GM19328 (cell line): Measurements from ENCODE around the gene EPHB1.
"Not testable (repeated sequence)": the region's sequence is repeated elsewhere in the genome, so short reads cannot be mapped to it uniquely, and the experiment has no call there.

Experiments used
- ATAC-seq: cut with Tn5 transposase; IDR thresholded peaks from one replicate; pipeline ENCODE4 v1.9.1; 2021; ENCODE audit warnings: mild to moderate bottlenecking, moderate library complexity; ENCODE audit not compliant: unreplicated experiment

The EPHB1 gene

DNA sequence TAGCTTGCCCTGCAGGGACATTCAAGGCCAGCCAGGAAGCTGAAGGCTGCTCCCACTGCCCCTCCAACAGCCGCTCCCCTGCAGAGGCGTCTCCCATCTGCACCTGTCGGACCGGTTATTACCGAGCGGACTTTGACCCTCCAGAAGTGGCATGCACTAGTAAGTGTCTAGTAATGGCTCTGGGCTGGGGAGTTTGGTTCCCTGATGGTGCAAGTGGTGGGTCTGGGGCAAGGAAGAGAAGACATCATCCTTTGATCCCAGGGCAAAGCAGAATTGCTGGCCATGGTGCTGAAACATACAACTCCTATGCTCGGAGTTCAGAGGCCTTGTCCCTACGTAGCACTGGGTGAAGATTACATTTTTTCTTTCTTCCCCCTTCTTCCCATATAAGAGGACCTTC is 311.4 kb downstream of the EPHB1 start:
- ATAC-seq: no peak

DNA sequence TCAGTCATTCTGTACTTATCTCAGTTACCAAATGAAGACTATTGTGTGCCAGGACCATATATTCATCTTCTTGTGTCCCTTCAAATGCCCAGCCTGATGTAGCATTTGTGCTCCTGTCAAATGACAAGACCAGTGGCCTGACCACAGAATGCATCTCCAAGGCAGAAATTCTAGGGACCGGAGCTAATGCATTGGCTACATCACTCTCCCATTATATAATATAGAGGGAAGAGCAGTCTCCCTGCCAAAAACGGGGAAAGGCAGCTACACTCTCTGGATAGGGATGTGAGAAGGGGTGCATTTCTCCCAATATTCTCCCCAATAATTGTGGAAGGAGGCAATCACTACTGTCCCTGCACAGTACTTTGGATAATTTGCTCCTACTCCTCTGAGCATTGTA is 312.0 kb downstream of the EPHB1 start:
- ATAC-seq: no peak

DNA sequence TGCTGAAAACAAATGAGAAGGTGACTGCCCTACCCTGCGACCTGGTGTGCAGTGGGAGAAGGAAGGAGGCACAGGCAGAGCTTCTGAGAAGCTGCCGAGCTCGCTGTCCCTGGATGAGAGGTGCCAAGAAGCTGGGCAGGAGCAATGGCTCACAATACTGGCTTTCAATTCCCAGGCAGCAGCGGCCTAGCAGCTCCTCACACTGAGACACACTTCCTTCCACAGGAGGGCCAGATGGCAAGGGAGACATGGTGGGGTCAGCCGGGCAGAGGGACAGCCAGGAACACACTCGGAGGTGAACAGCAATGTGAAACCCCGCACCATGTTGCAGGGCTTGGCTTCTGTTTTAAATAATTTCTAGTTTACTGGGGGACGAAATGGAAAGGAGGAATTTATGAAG is 314.6 kb downstream of the EPHB1 start:
- ATAC-seq: no peak

DNA sequence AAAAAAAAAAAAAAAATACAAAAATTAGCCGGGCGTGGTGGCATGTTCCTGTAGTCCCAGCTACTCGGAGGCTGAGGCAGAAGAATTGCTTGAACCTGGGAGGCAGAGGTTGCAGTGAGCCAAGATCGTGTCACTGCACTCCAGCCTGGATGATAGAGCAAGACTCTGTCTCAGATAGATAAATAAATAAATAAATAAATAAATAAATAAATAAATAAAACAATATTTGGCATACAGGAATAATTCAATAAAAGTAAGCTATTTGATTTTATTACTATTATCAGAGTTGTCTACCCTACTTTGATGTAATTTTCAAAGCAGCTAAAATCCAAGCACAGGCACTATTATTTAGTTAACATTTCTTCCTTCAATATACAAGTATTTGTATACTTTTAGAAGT is 319.5 kb downstream of the EPHB1 start:
- not testable (repeated sequence) for ATAC-seq

DNA sequence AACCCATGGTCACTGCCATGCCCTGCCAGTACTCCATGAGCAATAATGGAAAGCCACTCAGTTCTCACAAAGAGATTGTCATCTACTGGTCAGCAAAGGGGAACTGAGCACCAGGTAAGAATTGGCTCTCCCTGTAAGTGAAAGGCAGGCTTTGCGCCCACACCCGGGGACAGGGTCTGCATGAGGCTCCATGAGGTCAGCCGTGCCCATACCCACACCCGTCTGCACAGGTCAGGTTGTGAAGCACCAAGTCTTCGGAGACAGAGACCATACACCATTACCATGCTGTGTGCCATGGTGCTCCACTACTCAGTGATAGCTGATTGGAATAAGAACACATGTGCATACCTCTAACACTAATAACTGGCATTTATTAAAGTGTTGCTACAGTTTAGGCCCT is 322.9 kb downstream of the EPHB1 start:
- no peak for ATAC-seq

GRCh38 chr3:135118792-135119191 is 323.7 kb downstream of the EPHB1 start:
- no peak for ATAC-seq

DNA sequence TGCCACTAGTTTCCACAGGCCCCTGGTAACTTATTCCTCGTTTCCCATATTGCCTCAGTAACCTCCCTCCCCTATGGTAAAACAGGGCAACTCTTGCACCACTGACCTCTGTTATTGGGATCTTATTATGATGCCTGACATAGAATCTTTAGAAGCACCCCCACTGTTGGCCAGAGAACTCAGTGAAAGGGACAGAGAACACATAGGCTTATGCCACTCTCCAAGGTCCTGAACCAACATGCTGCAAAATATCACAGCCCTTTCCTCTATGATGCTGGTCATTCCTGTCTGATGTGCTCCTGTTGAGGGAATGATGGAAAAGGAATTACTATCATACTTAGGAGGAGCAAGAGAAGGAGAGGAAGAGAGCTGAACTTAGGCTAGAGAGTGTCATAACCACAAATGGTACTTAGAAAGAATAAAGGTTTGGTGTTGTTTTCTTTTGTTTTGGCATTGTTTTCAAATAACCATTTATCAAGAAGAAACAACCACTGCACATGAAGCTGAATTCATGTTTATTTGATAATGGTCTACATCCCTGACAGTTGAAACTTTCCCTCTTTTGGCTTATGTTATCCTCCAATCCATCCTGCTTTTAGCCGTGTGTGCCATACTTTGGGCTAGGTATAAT is 330.2 kb downstream of the EPHB1 start:
- ATAC-seq: no peak

DNA sequence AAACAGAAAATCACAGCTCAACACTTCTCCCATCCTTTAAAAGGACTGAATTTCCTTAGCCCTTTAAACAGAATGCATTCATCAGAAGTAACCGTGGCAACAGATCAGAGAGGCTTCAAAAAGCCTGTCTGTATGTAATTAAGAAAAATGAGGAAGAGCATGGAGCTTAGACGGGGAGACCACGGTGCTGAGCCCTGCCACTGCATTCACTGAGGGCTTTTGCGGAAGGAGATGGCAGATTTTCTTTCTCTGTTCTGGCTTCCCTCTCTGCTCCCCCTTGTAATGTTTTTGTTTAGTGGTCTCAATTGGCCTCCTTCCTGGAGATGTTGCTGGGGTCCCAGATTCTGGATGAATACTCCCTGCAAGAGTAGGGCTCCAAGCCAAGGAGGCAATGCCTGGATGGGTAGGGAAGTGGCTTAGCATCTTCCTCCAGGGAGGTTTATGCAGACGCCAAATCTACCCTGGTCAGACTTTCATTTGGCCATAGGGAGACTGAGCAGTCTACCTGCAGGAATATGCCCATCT is 332.9 kb downstream of the EPHB1 start:
- no peak for ATAC-seq

GRCh38 chr3:135128818-135129217 is 333.8 kb downstream of the EPHB1 start:
- ATAC-seq: no peak

- ATAC-seq: no peak
Measured at GRCh38 chr3:135131290-135131689, 336.2 kb downstream of the EPHB1 start.

- no peak for ATAC-seq
Measured at GRCh38 chr3:135133905-135134683, 339.0 kb downstream of the EPHB1 start.

- no peak for ATAC-seq
Measured at GRCh38 chr3:135134684-135135075, 339.6 kb downstream of the EPHB1 start.

DNA sequence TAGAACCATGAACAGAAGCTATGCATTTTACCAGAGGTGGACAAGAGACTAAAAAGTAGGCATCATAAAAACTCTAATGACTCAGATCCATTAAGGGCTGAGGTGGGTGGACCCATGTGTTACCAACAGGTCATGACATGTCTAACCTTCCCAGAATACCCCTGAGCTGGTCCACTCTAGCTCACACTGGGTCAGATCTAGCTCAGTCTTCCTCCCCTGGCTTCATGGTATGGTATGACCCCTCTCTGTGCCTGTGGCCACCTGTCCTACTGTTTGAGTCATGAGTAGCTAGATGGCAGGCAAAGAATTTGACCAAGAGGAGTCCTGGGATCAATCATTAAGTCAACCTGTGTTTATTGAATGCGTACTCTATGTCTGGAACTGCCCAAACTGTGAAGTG is 340.4 kb downstream of the EPHB1 start:
- no peak for ATAC-seq

DNA sequence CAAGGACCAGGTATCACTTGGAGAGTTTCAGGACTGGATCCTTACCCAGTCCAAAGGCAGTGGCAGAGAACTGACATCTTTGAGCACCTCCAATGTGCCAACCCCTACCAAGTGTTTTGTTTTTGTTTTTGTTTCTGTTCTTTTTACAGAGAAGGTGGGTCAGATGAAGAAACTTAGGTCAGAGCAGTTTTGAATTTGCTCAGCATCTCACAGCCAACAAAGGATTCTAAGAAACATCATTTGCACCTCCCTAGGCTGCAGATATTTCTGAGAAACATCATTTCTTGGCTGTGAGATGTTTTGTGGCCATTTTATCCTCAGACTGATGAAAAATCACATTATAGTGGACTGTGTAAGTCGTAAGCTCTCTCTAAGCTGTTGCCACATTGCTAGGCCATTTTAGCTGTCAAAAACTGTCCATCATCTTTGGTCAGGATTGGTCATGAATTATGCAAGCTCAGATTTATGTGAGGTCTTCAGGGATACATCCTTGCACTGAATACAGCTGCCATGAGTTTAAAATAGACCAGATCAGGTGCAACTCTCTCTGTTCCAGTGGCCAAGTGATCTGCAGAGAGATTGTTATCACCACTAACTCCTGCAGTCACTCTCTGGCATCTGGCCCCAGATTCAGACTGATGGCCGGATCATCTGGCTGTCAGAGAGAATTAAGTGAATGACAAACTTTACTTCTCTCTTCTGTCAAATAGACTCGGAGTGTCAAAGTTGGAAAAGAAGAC is 341.5 kb downstream of the EPHB1 start:
- no peak for ATAC-seq

DNA sequence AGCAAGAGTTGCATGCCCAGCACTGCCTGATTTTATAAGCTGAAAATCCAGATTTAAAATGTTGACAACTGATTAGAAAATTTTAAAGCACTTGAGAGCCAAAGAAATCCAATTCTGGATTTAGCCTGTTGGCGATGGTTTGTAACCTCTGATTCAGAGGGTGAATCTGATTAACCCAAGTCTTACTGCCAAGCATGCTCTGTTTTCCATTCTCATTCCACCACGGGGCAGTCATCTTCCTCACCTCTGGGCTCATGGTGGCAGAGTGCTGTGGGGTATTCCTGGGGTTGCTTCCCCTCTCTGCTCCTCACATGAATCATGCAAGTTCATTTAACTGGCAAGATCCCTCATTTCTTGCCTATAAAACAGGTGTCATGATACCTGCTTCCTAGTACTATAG is 342.2 kb downstream of the EPHB1 start:
- ATAC-seq: no peak

DNA sequence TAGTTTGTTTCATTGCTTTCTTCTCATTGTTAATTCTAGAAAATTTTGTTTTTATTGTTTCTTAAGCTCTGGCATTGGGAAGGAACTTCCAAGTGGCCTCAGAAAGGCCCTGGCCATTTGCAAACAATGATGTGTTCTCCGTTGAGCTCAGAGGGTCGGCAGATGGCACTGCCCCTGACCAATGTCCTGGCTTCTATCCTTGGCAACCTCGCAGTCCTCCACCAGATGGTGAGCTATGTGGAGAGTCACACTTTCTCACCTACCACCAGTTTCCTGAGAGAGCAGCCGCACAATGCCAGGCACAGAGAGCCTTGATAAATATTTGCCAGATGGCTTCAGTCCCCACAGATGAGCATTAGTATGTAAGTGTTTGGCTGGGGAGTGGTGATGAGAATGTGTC is 343.7 kb downstream of the EPHB1 start:
- no peak for ATAC-seq

- no peak for ATAC-seq
Measured at GRCh38 chr3:135140591-135140990, 345.5 kb downstream of the EPHB1 start.

GRCh38 chr3:135141160-135141559 is 346.1 kb downstream of the EPHB1 start:
- no peak for ATAC-seq

- no peak for ATAC-seq
Measured at GRCh38 chr3:135141672-135142071, 346.6 kb downstream of the EPHB1 start.

DNA sequence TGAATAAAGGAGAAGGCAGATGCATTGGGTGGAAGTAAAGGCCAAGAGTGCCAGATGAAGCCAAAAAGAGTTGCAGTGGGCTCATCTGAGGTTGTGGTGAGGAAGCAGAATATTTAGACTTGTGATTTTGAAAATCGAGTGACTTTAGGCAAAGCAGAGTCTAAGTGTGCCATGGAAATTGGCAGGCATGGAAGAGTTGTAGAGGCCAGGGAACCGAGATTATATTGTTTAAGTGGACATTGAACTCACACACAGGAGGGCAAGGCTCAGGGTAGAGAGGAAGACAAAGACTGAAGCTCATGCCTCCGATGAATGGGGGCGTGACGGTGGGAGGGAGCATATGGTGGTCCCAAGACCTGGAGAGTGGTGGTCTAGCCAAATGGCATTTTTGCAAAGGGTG is 347.5 kb downstream of the EPHB1 start:
- no peak for ATAC-seq

DNA sequence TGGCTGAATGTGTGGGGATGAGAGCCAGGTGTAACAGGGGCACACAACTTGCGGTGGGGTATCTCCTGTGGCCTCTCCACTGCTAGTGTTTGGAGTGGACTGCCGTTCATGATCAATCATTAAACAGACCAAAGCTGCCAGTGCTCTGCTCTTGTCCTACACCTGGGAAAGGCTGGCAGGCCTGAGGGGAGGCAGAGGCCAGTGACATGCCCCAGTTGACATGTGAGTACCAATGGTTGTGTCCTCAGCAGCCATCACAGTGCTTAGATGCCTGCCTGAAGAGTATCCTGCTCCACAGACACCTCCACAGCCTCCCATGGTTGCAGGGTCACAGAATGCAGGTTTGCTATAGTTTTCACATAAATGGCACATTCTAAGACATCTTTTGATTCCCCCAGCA is 348.4 kb downstream of the EPHB1 start:
- ATAC-seq: no peak

DNA sequence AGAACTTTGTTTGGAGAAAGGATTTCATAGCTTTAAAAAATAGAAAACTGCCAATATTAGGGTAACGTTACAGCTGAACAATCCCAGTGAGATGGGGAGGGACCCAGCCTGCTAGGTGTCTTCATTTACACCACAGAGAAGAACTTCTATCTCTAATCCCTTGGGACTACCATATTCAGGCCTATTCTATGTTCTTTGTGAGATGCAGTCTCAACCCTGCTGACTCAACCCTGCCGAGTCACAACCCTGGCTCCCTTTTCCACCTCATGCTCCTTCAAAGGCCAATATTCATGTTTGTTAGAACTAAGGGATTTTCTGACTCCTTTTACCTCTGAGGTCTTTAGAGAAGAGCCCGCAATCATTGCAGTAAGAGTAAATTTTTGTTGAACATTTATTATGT is 350.5 kb downstream of the EPHB1 start:
- no peak for ATAC-seq
